HCT116 (cell line): ENCODE measurements around the gene BLOC1S5. TPM values are rescaled to one million over a fixed set of nuclear protein-coding genes. Genes with fewer than 3 reads are reported as not detected.

Experiments used
- ATAC-seq: fragments of 200-7000 bp; cut with Tn5 transposase; 2 replicates; pipeline ENCODE4 v1.9.1; 2020; ENCODE audit warnings: mild to moderate bottlenecking, moderate library complexity
- BruUV-seq: library from RNA; stranded (reverse); fragments of 400-500 nt; replicated peaks from 2 replicates; lab custom pipeline; 2021; lab: Mats Ljungman, UMichigan
- CTCF ChIA-PET: fragments of 300-600 bp; sonication (Branson Sonifier 250); formaldehyde crosslinking; loops from one replicate; lab custom pipeline; 2021; ENCODE audit warnings: antibody characterized with exemption; lab: Charles Lee
- POLR2A ChIA-PET: fragments of 300-600, 350-600 bp; sonication (Branson Sonifier 250); formaldehyde crosslinking; loops from one replicate; lab custom pipeline; 2021; ENCODE audit warnings: antibody characterized with exemption; lab: Charles Lee
- RAD21 ChIA-PET, 2 experiments: fragments of 300-600 bp; sonication (Branson Sonifier 250); formaldehyde crosslinking; loops; one replicate each; lab custom pipeline; 2023; ENCODE audit warnings: low total read pairs in 2 of 2; ENCODE audit not compliant: uncharacterized antibody in 2 of 2, unreplicated experiment in 2 of 2, low non-redundant PET in 1 of 2; lab: Charles Lee
- DNase-seq: peaks from one replicate; pipeline ENCODE4 v3.0.0-alpha.2; 2010; ENCODE audit warnings: low read depth, low spot score
- H2AFZ ChIP-seq: fragments of 200-600 bp; shearing (Covaris generic), sonication (generic); 2 replicates; pipeline ENCODE4 v1.6.1; 2017; ENCODE audit warnings: low read depth, mixed run types, mixed read lengths, antibody characterized with exemption, low read length; ENCODE audit not compliant: poor library complexity, severe bottlenecking
- H3K27ac ChIP-seq: 2 replicates; pipeline ENCODE4 v1.5.1; 2012; ENCODE audit warnings: low read depth, low read length
- H3K27me3 ChIP-seq: fragments of 200-600 bp; sonication (generic); 2 replicates; pipeline ENCODE4 v1.6.1; 2016; ENCODE audit warnings: mixed run types, low read length, mixed read lengths; ENCODE audit not compliant: insufficient read depth
- H3K36me3 ChIP-seq, 2 experiments: fragments of 200-500 bp in 1 of 2; fragments of 200-600 bp in 1 of 2; sonication (Bioruptor generic) in 1 of 2; sonication (generic) in 1 of 2; 2 replicates each; pipeline versions ENCODE4 v1.5.1 to v1.6.1; 2014 to 2016; ENCODE audit warnings: low read length in 2 of 2, inconsistent platforms in 1 of 2, mixed read lengths in 1 of 2, mixed run types in 1 of 2; ENCODE audit not compliant: insufficient read depth in 2 of 2, control insufficient read depth in 1 of 2
- H3K4me1 ChIP-seq, 2 experiments: fragments of 200-600 bp in 1 of 2; sonication (generic) in 1 of 2; 2 replicates each; pipeline versions ENCODE4 v1.5.1 to v1.6.1; 2012 to 2017; ENCODE audit warnings: low read length in 2 of 2, inconsistent platforms in 1 of 2, mild to moderate bottlenecking in 1 of 2, mixed read lengths in 1 of 2, mixed run types in 1 of 2, moderate library complexity in 1 of 2; ENCODE audit not compliant: insufficient read depth in 2 of 2, control insufficient read depth in 1 of 2
- H3K4me2 ChIP-seq: fragments of 200-600 bp; sonication (generic); 2 replicates; pipeline ENCODE4 v1.6.1; 2017; ENCODE audit warnings: mixed run types, low read length, mixed read lengths
- H3K4me3 ChIP-seq, 2 experiments: fragments of 200-600 bp in 1 of 2; sonication (generic) in 1 of 2; replicated peaks in 1 of 2; 2 replicates each; pipeline ENCODE4 v1.5.1; 2011 to 2016; ENCODE audit warnings: low read length in 2 of 2, control low read depth in 1 of 2, low read depth in 1 of 2, mild to moderate bottlenecking in 1 of 2, mixed read lengths in 1 of 2, mixed run types in 1 of 2
- H3K79me2 ChIP-seq: fragments of 200-600 bp; sonication (generic); 2 replicates; pipeline ENCODE4 v1.6.1; 2017; ENCODE audit warnings: mild to moderate bottlenecking, mixed run types, low read length, moderate library complexity, mixed read lengths; ENCODE audit not compliant: insufficient read depth
- H3K9ac ChIP-seq: fragments of 200-600 bp; sonication (generic); 2 replicates; pipeline ENCODE4 v1.6.1; 2016; ENCODE audit warnings: low read length, mixed read lengths
- H3K9me2 ChIP-seq: fragments of 200-600 bp; sonication (generic), shearing (Covaris generic); 2 replicates; pipeline ENCODE4 v1.6.1; 2017; ENCODE audit warnings: mixed run types, mild to moderate bottlenecking, moderate library complexity; ENCODE audit not compliant: insufficient read depth
- H3K9me3 ChIP-seq, 2 experiments: fragments of 200-500 bp in 1 of 2; fragments of 200-600 bp in 1 of 2; sonication (Bioruptor generic) in 1 of 2; sonication (generic) in 1 of 2; 2 replicates each; pipeline ENCODE4 v1.6.1; 2014 to 2017; ENCODE audit warnings: low read length in 2 of 2, mixed read lengths in 2 of 2, inconsistent platforms in 1 of 2, low read depth in 1 of 2, mild to moderate bottlenecking in 1 of 2, mixed run types in 1 of 2, moderate library complexity in 1 of 2; ENCODE audit not compliant: control insufficient read depth in 1 of 2, insufficient read depth in 1 of 2
- H4K20me1 ChIP-seq: fragments of 200-600 bp; sonication (generic), shearing (Covaris generic); 2 replicates; pipeline ENCODE4 v1.6.1; 2017; ENCODE audit warnings: mixed run types, mild to moderate bottlenecking, moderate library complexity; ENCODE audit not compliant: insufficient read depth
- CBX3 ChIP-seq: IDR thresholded peaks from 2 replicates; pipeline ENCODE4 v1.6.1; 2012; ENCODE audit warnings: low read depth
- CEBPB ChIP-seq: IDR thresholded peaks from 2 replicates; pipeline ENCODE4 v1.6.1; 2012; ENCODE audit warnings: low read depth
- EGR1 ChIP-seq: IDR thresholded peaks from 2 replicates; pipeline ENCODE4 v1.6.1; 2012; ENCODE audit warnings: low read depth
- ELF1 ChIP-seq: IDR thresholded peaks from 2 replicates; pipeline ENCODE4 v1.6.1; 2012; ENCODE audit warnings: low read depth, borderline replicate concordance
- EZH2 ChIP-seq: fragments of 200-600 bp; sonication (generic); IDR thresholded peaks from 2 replicates; pipeline ENCODE4 v1.6.1; 2017; ENCODE audit warnings: antibody characterized with exemption, mixed run types
- FOSL1 ChIP-seq: IDR thresholded peaks from 2 replicates; pipeline ENCODE4 v1.6.1; 2012; ENCODE audit warnings: low read depth
- JUND ChIP-seq: IDR thresholded peaks from 2 replicates; pipeline ENCODE4 v1.6.1; 2012
- POLR2A ChIP-seq: IDR thresholded peaks from 2 replicates; pipeline ENCODE4 v1.7.0; 2011; ENCODE audit warnings: borderline replicate concordance; ENCODE audit not compliant: insufficient read depth, insufficient read length; ENCODE audit errors: extremely low read depth
- POLR2AphosphoS5 ChIP-seq: IDR thresholded peaks from 2 replicates; pipeline ENCODE4 v1.6.1; 2011; ENCODE audit warnings: mild to moderate bottlenecking, low read depth, low read length, moderate library complexity
- RAD21 ChIP-seq: IDR thresholded peaks from 2 replicates; pipeline ENCODE4 v1.6.1; 2012; ENCODE audit warnings: low read depth, mild to moderate bottlenecking
- SIN3A ChIP-seq: IDR thresholded peaks from 2 replicates; pipeline ENCODE4 v1.6.1; 2012; ENCODE audit warnings: low read depth
- SP1 ChIP-seq: IDR thresholded peaks from 2 replicates; pipeline ENCODE4 v1.6.1; 2012; ENCODE audit warnings: low read depth
- SRF ChIP-seq: IDR thresholded peaks from 2 replicates; pipeline ENCODE4 v1.6.1; 2012; ENCODE audit warnings: low read depth
- TCF7L2 ChIP-seq: IDR thresholded peaks from 2 replicates; pipeline ENCODE4 v1.7.0; 2011; ENCODE audit warnings: borderline replicate concordance, inconsistent platforms; ENCODE audit not compliant: insufficient read depth, insufficient read length; ENCODE audit errors: extremely low read depth
- YY1 ChIP-seq: IDR thresholded peaks from 2 replicates; pipeline ENCODE4 v1.6.1; 2011; ENCODE audit warnings: low read length, low read depth, moderate library complexity, mild to moderate bottlenecking; ENCODE audit not compliant: insufficient replicate concordance; ENCODE audit errors: extremely low read depth
- ZNF274 ChIP-seq: fragments of 200-500 bp; sonication (Bioruptor generic); IDR thresholded peaks from 2 replicates; pipeline ENCODE4 v1.6.1; 2014; ENCODE audit warnings: mild to moderate bottlenecking, low read depth, low read length, inconsistent platforms
- intact Hi-C: fragments of 100-400 bp; cut with micrococcal nuclease; formaldehyde crosslinking; loops from 2 replicates; pipeline ENCODE4 v1.10.0; 2022
- total RNA-seq: library from RNA; stranded (reverse); gene quantifications from one replicate; pipeline ENCODE4 v1.2.1, GENCODE V29; 2021; ENCODE audit not compliant: unreplicated experiment
- TF ChIP-seq, protein P1 (sequence below): IDR thresholded peaks from 2 replicates; pipeline ENCODE4 v1.6.1; 2012
- TF ChIP-seq, protein P2 (sequence below): IDR thresholded peaks from 2 replicates; pipeline ENCODE4 v1.6.1; 2011; ENCODE audit warnings: mild to moderate bottlenecking, low read length, moderate library complexity; ENCODE audit not compliant: insufficient replicate concordance; ENCODE audit errors: extremely low read depth
- TF ChIP-seq, protein P3 (sequence below), 3 experiments: fragments of 200-600 bp in 1 of 3; sonication (generic) in 1 of 3; IDR thresholded peaks in 2 of 3; conservative IDR thresholded peaks in 1 of 3; 2 replicates each; pipeline ENCODE4 v1.5.1; 2012 to 2017; ENCODE audit warnings: low read depth in 2 of 3, low read length in 2 of 3, antibody characterized with exemption in 1 of 3, borderline replicate concordance in 1 of 3, control low read depth in 1 of 3, mild to moderate bottlenecking in 1 of 3, mixed read lengths in 1 of 3, mixed run types in 1 of 3, moderate library complexity in 1 of 3; ENCODE audit not compliant: insufficient read depth in 1 of 3
- TF ChIP-seq, protein P4 (sequence below): IDR thresholded peaks from 2 replicates; pipeline ENCODE4 v1.6.1; 2012

Gene BLOC1S5
- total RNA-seq, 1 experiment from 2014 or later = 12.0 TPM

DNA sequence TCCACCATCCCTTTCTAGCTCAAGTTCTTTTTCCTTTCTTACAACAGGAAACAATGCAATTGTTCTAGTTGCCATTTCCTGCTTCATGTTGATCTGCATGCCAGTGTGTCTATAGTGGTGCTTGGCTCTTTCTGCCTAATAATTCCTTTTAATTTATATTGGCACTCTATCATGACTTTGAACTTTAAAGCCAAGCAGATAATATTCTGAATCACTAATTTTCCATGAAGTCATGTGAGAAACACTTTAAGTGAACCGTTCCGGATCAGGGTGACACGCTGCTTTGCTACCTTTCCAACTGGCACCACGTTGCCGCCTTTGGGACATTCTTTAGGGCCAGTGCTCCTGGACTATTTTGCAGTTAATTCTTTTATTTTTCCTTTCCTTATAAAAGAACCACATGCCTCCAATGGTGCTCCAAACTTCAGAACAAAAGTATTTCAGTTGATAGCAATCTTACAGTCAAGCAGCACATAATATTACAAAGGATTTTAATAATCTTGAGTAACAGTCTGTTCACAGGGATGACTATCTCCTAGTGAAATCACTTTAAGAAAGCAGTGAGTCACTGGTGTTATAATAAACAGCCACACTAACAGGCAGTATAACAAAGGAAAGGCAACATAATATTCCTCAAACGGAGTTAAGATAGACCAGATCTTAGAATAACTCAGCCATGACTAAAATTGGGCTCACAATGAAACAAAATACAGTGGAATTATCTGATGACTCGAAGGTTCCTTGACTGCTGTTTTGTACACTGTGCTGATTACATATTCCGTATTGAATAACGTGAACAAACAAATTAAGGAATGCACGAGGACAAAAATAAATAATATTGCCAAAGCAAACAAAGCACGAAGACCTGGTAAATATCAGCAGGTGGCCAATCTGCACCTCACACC is 19.0 kb upstream of the BLOC1S5 start:
- DNase-seq (peak; percentile 64), ATAC-seq (peak; percentile 64)
- BruUV-seq = no TSS peak
- Histone ChIP-seq H3K4me3 (peak overlapping the region in 1 of 2 experiments; percentile 11; a peak in 2 of 4 replicates), H3K9me2 (no peaks in the 10 kb centered on the region), H2AFZ (no peak overlapping the region), H3K27ac (peak overlapping the region; percentile 79), H3K79me2 (peaks cover 88% of the 10 kb centered on the region), H3K4me1 (peaks cover 55 to 59% of the 10 kb centered on the region in 2 experiments), H3K36me3 (peaks cover 6 to 19% of the 10 kb centered on the region in 2 experiments; a peak in 3 of 4 replicates), H3K9ac (peak overlapping the region; percentile 36), H3K27me3 (no peaks in the 10 kb centered on the region), H3K4me2 (peak overlapping the region; percentile 50), H4K20me1 (peaks cover 11% of the 10 kb centered on the region; the same call in 1 of the 2 replicates), H3K9me3 (no peaks in the 10 kb centered on the region)
- RAD21 ChIA-PET = no interaction called here
- intact Hi-C loops = no loop called here
- CTCF ChIA-PET = no interaction called here
- POLR2A ChIA-PET = no interaction called here
- TF ChIP-seq, protein P1, sequence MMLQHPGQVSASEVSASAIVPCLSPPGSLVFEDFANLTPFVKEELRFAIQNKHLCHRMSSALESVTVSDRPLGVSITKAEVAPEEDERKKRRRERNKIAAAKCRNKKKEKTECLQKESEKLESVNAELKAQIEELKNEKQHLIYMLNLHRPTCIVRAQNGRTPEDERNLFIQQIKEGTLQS = peak; percentile 40; the same call in 1 of the 2 replicates
- TF ChIP-seq CEBPB = peak; percentile 76; the same call in 1 of the 2 replicates
- TF ChIP-seq SIN3A = peak; percentile 66
- TF ChIP-seq, protein P2, sequence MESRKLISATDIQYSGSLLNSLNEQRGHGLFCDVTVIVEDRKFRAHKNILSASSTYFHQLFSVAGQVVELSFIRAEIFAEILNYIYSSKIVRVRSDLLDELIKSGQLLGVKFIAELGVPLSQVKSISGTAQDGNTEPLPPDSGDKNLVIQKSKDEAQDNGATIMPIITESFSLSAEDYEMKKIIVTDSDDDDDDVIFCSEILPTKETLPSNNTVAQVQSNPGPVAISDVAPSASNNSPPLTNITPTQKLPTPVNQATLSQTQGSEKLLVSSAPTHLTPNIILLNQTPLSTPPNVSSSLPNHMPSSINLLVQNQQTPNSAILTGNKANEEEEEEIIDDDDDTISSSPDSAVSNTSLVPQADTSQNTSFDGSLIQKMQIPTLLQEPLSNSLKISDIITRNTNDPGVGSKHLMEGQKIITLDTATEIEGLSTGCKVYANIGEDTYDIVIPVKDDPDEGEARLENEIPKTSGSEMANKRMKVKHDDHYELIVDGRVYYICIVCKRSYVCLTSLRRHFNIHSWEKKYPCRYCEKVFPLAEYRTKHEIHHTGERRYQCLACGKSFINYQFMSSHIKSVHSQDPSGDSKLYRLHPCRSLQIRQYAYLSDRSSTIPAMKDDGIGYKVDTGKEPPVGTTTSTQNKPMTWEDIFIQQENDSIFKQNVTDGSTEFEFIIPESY = no peak
- TF ChIP-seq POLR2AphosphoS5 = no peak
- TF ChIP-seq, protein P3, sequence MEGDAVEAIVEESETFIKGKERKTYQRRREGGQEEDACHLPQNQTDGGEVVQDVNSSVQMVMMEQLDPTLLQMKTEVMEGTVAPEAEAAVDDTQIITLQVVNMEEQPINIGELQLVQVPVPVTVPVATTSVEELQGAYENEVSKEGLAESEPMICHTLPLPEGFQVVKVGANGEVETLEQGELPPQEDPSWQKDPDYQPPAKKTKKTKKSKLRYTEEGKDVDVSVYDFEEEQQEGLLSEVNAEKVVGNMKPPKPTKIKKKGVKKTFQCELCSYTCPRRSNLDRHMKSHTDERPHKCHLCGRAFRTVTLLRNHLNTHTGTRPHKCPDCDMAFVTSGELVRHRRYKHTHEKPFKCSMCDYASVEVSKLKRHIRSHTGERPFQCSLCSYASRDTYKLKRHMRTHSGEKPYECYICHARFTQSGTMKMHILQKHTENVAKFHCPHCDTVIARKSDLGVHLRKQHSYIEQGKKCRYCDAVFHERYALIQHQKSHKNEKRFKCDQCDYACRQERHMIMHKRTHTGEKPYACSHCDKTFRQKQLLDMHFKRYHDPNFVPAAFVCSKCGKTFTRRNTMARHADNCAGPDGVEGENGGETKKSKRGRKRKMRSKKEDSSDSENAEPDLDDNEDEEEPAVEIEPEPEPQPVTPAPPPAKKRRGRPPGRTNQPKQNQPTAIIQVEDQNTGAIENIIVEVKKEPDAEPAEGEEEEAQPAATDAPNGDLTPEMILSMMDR (IDR thresholded peaks at IDR 0.05 in 2 of 3, conservative IDR thresholded peaks at IDR 0.05 in 1 of 3; ENCODE audit: borderline replicate concordance in 1 of 3, insufficient read depth in 1 of 3, low read depth in 2 of 3, low read length in 2 of 3) = no peak
- TF ChIP-seq SP1 = peak; percentile 76
- TF ChIP-seq SRF = peak; percentile 72
- no peak for TF ChIP-seq YY1
- TF ChIP-seq, protein P4, sequence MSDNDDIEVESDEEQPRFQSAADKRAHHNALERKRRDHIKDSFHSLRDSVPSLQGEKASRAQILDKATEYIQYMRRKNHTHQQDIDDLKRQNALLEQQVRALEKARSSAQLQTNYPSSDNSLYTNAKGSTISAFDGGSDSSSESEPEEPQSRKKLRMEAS = peak; percentile 69
- peak; percentile 30; the same call in 1 of the 2 replicates for TF ChIP-seq RAD21
- no peak for TF ChIP-seq ZNF274
- no peak for TF ChIP-seq EZH2
- TF ChIP-seq EGR1 = peak; percentile 33; the same call in 1 of the 2 replicates
- TF ChIP-seq FOSL1 = peak; percentile 85
- no peak for TF ChIP-seq TCF7L2
- peak; percentile 32; the same call in 1 of the 2 replicates for TF ChIP-seq CBX3
- peak; percentile 85 for TF ChIP-seq JUND
- no peak for TF ChIP-seq POLR2A
- no peak for TF ChIP-seq ELF1
